Dendritic cell treated with granulocyte-macrophage colony-stimulating factor and Interleukin-4, amounts not matched to agents 40 ng/mL and 50 ng/mL, for 4 days (primary cell): ENCODE data around the gene HOMER2.

Experiments used
- H3K27ac Mint-ChIP-seq: one replicate; pipeline ENCODE4 v1.8.0; 2022; ENCODE audit warnings: mild to moderate bottlenecking, mixed read lengths
- H3K27me3 Mint-ChIP-seq: one replicate; pipeline ENCODE4 v1.8.0; 2022; ENCODE audit warnings: mild to moderate bottlenecking, mixed read lengths
- H3K36me3 Mint-ChIP-seq: one replicate; pipeline ENCODE4 v1.8.0; 2022; ENCODE audit warnings: low read depth, mixed read lengths
- H3K4me1 Mint-ChIP-seq: one replicate; pipeline ENCODE4 v1.8.0; 2022; ENCODE audit warnings: low read depth, mixed read lengths
- H3K4me3 Mint-ChIP-seq: one replicate; pipeline ENCODE4 v1.8.0; 2022; ENCODE audit warnings: mild to moderate bottlenecking, moderate library complexity, mixed read lengths
- H3K9me3 Mint-ChIP-seq: one replicate; pipeline ENCODE4 v1.8.0; 2022; ENCODE audit warnings: mixed read lengths
- intact Hi-C: fragments of 100-400 bp; cut with micrococcal nuclease; formaldehyde crosslinking; loops from one replicate; pipeline ENCODE4 v1.15.0; 2022

HOMER2 gene

DNA sequence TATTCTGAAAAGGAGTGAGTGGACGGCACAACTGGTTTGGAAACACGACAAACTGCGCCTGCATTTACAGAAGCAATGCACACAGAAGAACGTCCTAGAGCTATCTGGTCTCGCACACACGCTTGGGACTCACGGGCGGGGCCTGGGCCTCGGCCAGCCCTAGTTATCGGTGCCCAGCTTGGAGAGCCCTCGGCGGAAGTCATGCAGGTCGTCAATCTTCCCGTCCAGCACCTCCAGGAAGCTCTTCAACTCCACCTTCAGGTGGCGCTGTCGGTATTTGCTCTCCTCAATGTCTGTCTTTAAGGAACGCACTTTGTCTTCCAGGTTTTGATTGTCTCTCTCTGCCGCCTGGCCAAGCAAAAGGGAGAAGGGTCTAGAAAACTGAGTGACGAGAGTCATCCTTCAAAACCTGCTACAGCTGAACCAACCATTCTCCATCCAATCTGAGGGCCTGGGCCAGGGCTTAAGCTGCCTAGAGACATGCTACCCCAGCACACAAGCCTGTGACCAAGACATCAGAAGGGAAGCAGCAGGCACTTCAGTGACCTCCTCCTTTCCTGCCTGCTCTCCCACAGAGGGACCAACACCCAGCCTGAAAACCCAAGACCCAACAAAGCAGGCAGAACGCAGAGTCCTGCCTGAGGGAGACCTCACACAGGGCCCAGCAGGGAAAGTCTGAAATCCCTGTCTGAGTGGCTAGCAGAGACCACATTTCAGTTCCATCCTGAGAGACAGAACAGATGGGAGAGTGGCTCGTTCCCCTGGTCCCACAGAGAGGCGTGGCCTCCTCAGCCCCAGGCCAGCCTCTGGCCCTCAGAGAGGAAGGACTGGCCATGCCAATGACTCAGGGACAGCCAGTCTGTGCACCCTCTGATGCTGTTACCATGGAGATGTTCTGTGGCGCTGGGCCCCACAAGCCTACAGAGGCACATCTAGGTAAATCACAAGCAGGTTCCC, 102.7 kb downstream of the HOMER2 start:
- no peaks in the 10 kb centered on the region for H3K9me3 Mint-ChIP-seq
- H3K36me3 Mint-ChIP-seq, result peaks cover 99% of the 10 kb centered on the region
- H3K4me1 Mint-ChIP-seq, result peaks cover 65% of the 10 kb centered on the region
- no peak overlapping the region for H3K4me3 Mint-ChIP-seq
- intact Hi-C loops, result loop anchor here (5.0 kb wide), 2 partner anchors 137 to 152 kb away; partner anchors contain the start of gene RAMAC
- no peaks in the 10 kb centered on the region for H3K27me3 Mint-ChIP-seq
- H3K27ac Mint-ChIP-seq, result peak overlapping the region; percentile 52

DNA sequence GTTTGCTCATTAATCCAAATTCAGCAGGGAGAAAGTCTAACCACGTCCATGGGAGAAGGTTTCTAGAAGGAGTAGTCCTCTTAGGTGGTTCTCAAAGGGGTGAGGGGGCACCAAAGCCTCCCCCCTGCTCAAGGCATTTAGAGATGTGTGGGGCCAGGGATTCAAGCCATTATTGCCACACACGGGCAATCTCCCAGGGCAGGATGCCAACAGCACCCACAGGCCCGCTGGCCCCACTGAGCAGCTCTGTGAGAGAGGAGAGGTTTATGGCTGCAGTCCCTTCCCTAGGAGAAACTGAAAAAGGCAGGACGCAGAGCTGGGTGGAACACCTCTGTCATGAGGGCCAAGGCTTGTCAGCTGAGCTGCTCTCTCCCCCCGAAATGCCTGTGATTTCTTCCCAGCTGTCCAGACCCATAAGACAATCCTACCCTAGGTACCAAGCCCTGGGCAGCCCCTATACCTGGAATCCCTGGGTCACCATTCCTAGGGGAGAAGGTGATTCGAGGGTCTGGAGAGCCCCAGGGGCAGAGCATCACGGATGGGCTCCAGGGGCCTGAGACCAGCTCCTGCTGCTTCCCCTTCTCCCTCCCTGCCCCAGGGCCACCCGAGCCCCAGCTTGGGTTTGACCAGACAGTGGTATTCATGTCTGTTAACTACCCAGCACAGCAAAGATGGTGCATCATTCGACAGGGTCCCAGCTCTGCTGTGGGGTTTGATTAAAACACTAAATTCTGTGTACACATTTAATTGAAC, 104.1 kb downstream of the HOMER2 start:
- no peak overlapping the region for H3K27ac Mint-ChIP-seq
- intact Hi-C loops, result loop anchor here (5.0 kb wide), 1 partner anchor 154 kb away; no protein-coding TSS in a partner anchor

DNA sequence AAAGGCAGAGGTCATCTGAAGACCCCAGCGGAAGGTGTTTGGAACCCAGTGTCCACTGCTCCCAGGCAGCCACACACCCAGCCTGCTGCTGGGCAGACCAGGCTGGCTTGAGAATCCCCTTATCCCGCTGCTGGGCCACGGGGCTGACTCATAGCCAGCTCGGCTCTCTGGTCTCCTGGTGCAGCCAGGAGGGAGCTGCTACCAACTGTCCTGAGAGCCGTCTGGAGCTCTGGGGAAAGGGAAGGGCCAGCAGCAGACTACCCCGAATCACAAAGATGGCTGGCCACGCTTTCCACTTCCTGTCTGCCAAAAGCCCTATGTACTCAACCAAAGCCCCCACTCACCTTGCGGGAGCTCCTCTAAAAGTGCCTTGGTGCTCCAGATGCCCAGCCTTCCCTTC, 104.8 kb downstream of the HOMER2 start:
- Mint-ChIP-seq H3K4me1 (peaks cover 58% of the 10 kb centered on the region), H3K27me3 (no peaks in the 10 kb centered on the region), H3K4me3 (no peak overlapping the region), H3K27ac (no peak overlapping the region), H3K9me3 (no peaks in the 10 kb centered on the region), H3K36me3 (peaks cover 95% of the 10 kb centered on the region)
- intact Hi-C loops, result loop anchor here (5.0 kb wide), 1 partner anchor 155 kb away; no protein-coding TSS in a partner anchor

More for the DNA sequence above, 104.1 kb downstream of the HOMER2 start:
- peaks cover 95% of the 10 kb centered on the region for H3K36me3 Mint-ChIP-seq
- peaks cover 65% of the 10 kb centered on the region for H3K4me1 Mint-ChIP-seq
- H3K9me3 Mint-ChIP-seq, result no peaks in the 10 kb centered on the region
- no peak overlapping the region for H3K4me3 Mint-ChIP-seq
- H3K27me3 Mint-ChIP-seq, result no peaks in the 10 kb centered on the region

DNA sequence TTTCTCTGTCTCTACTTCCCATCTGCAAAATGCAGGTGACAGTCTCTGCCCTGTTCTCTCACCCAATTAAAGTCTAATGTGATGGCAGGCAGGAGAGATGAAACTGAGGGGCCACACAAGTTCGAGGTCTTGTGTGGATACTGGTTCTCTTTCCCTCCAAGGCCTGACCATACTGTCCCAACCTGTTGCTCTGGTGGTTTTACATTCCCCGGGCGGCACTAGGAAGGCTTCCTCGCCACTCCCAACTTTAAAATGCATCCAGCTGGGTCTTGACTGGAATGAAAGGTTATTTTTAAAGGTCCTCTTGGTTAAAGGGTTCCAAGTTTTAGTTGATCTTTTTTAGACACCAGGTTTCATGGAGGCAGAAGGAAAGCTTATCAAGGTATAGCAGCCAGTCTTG, 105.9 kb downstream of the HOMER2 start:
- peaks cover 95% of the 10 kb centered on the region for H3K36me3 Mint-ChIP-seq
- no peak overlapping the region for H3K27ac Mint-ChIP-seq
- intact Hi-C loops, result loop anchor here (5.0 kb wide), 1 partner anchor 156 kb away; no protein-coding TSS in a partner anchor
- peaks cover 56% of the 10 kb centered on the region for H3K4me1 Mint-ChIP-seq
- no peaks in the 10 kb centered on the region for H3K27me3 Mint-ChIP-seq
- H3K4me3 Mint-ChIP-seq, result no peak overlapping the region
- H3K9me3 Mint-ChIP-seq, result no peaks in the 10 kb centered on the region

DNA sequence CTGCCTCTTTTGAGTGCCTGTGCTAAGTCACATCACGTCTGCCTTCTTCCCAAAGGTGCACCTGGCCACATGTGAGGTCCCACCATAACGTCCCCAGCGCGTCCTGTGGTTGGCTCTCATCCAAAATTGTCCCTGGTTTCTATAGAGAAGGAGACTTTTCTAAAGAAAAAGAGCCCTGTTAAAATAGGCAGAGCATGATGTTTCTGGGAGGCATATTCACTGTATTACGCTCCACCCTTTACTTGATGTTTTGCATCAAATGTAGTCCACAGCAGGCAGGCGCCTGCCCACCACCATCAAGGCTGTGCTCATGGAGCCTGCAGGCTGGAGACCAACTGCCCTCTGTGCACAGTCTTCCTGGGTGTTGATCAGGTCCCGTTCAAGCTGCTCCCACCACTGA, 106.8 kb downstream of the HOMER2 start:
- intact Hi-C loops, result loop anchor here (5.0 kb wide), 1 partner anchor 157 kb away; no protein-coding TSS in a partner anchor
- peaks cover 55% of the 10 kb centered on the region for H3K4me1 Mint-ChIP-seq
- H3K27me3 Mint-ChIP-seq, result no peaks in the 10 kb centered on the region
- no peaks in the 10 kb centered on the region for H3K9me3 Mint-ChIP-seq
- no peak overlapping the region for H3K4me3 Mint-ChIP-seq
- H3K27ac Mint-ChIP-seq, result no peak overlapping the region
- peaks cover 91% of the 10 kb centered on the region for H3K36me3 Mint-ChIP-seq

DNA sequence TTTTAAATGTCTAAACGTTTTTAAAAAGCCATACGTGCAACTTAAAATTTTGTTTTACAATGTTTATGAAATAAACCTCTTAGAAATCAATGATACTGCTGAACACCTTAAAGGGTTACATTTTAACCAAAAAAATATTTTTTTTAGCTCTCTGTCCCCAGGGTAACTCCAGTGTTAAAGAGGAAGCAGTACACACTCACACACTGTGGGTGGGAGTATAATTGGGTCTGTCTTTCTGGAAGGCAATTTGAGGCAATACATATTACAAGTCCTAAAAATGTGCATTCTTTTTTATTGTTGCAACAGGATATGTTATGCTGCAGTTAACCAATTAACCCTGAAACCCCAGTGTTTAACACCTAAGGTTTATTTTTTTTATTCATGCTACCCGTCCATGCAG, 109.0 kb downstream of the HOMER2 start:
- intact Hi-C loops, result no loop called here
- no peak overlapping the region for H3K27ac Mint-ChIP-seq
- H3K27me3 Mint-ChIP-seq, result no peaks in the 10 kb centered on the region
- peaks cover 40% of the 10 kb centered on the region for H3K4me1 Mint-ChIP-seq
- H3K9me3 Mint-ChIP-seq, result no peaks in the 10 kb centered on the region
- no peak overlapping the region for H3K4me3 Mint-ChIP-seq
- H3K36me3 Mint-ChIP-seq, result peaks cover 91% of the 10 kb centered on the region

DNA sequence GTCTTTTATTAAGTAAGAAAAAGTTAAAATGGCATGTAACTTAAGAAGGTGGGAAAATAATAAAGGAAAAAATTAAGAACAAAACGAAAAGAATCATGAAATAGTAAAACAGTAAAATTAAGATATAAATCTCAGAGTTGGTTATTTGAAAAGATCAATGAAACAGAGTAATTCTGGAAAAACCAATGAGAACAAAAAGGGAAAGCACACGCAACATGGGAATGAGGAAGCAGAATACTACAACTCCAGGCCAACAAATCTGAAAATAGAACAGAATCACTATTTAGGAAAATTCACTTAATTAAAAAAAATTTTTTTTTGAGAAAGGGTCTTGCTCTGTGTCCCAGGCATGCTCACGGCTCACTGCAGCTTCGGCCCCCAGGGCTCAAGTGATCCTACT, 112.4 kb downstream of the HOMER2 start:
- H3K9me3 Mint-ChIP-seq, result no peaks in the 10 kb centered on the region
- H3K27me3 Mint-ChIP-seq, result no peaks in the 10 kb centered on the region
- intact Hi-C loops, result no loop called here
- no peak overlapping the region for H3K27ac Mint-ChIP-seq
- H3K4me1 Mint-ChIP-seq, result peaks cover 20% of the 10 kb centered on the region
- H3K36me3 Mint-ChIP-seq, result peaks cover 93% of the 10 kb centered on the region
- H3K4me3 Mint-ChIP-seq, result no peak overlapping the region

DNA sequence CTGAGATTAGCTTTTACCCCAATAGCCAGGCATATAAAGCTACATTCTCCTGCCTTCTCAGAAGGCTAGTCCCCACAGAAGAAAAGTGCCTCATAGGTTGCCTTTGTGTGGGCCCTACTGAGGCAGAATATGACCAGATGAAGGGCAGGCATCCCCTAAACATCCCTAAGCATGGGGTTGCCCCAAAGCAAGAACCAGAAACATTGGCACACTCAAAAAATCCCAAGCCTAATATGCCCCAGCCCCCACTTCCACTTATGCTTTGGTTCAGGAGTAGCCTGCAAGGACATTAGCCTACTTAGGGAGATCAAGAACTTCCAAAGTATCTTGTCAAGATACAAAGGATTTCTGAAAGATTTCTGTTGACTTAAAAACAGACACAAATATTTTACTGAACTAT, 113.4 kb downstream of the HOMER2 start:
- no peak overlapping the region for H3K4me3 Mint-ChIP-seq
- H3K27ac Mint-ChIP-seq, result no peak overlapping the region
- H3K36me3 Mint-ChIP-seq, result peaks cover 96% of the 10 kb centered on the region
- intact Hi-C loops, result no loop called here
- H3K9me3 Mint-ChIP-seq, result no peaks in the 10 kb centered on the region
- no peaks in the 10 kb centered on the region for H3K27me3 Mint-ChIP-seq
- peaks cover 16% of the 10 kb centered on the region for H3K4me1 Mint-ChIP-seq

DNA sequence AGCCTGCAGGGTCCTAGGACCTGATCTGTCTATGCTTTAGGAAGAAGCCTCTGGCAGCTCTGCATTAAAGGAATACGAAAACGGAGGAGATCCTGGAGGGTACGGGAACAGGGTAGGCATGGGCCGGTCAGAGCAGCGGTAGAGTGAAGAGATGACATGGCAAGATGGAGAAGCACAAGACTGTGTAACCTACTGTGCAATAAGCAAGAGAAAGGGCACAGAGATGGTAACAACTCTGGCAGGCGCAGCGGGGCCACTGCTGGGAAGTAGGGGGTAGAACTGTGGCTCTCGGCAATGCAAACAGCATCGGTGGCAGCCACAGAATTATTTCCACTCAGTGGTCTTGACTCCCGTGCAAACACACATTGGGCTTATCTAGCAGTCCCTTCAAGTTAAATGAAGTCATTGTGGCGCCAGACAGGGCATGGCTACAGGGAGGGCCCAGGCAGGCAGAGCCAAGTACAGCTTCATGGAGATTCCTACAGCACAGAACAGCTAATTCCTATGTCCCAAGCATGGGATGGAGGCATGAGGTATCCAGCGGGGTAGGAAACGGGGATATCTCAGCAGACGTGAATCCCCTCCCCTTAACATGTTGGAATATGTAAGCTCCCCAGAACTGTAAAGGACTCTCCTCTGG, 114.3 kb downstream of the HOMER2 start:
- no peak overlapping the region for H3K4me3 Mint-ChIP-seq
- H3K27me3 Mint-ChIP-seq, result no peaks in the 10 kb centered on the region
- peaks cover 96% of the 10 kb centered on the region for H3K36me3 Mint-ChIP-seq
- H3K9me3 Mint-ChIP-seq, result no peaks in the 10 kb centered on the region
- H3K4me1 Mint-ChIP-seq, result peaks cover 17% of the 10 kb centered on the region
- no peak overlapping the region for H3K27ac Mint-ChIP-seq
- intact Hi-C loops, result no loop called here

DNA sequence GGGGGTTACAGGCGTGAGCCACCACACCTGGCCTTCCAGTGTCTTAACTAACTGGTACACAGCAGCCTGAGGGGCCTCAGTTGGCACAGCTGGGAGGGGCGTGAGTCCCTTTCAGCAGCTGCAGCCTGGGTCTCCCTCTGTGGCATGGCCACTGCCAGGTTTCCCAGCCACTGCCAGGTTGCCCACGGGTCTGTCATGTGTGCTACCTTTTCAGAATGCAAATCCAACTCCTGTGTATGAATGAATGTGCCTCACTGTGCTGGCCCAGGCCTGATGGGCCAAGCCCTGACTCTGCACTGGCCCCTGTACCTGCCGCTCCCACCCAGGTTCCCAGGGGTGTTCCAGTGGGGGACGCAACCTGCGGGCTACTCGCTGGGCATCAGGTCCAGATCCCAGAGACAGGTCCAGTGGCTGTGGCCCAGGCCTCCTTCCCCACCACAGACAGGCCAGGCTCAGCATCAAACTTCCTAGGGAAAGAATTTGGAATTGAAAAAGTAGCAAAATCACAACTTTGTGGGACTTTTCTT, 117.1 kb downstream of the HOMER2 start:
- H3K4me3 Mint-ChIP-seq, result no peak overlapping the region
- H3K4me1 Mint-ChIP-seq, result peaks cover 33% of the 10 kb centered on the region
- no peak overlapping the region for H3K27ac Mint-ChIP-seq
- no peaks in the 10 kb centered on the region for H3K9me3 Mint-ChIP-seq
- intact Hi-C loops, result no loop called here
- H3K27me3 Mint-ChIP-seq, result no peaks in the 10 kb centered on the region
- H3K36me3 Mint-ChIP-seq, result peaks cover 97% of the 10 kb centered on the region

DNA sequence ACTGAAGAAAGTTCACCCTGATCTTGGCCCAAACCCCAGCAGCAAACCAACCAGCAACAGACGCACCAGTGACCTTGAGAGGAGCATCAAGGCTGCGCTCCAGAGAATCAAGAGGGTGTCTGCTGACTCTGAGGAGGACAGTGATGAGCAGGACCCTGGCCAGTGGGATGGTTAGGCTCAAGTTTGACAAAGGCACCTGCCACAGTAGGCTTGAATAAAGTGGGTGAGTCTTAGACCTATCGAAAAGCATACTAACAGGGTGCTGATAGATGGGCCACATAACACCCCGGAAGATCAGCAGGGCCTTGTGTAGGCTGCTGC, 119.2 kb downstream of the HOMER2 start:
- Mint-ChIP-seq H3K36me3 (peaks cover 94% of the 10 kb centered on the region), H3K27me3 (no peaks in the 10 kb centered on the region), H3K9me3 (no peaks in the 10 kb centered on the region), H3K4me1 (peaks cover 42% of the 10 kb centered on the region), H3K4me3 (peak overlapping the region; percentile 18), H3K27ac (peak overlapping the region; percentile 81)
- intact Hi-C loops, result loop anchor here (5.0 kb wide), 1 partner anchor 169 kb away; no protein-coding TSS in a partner anchor

DNA sequence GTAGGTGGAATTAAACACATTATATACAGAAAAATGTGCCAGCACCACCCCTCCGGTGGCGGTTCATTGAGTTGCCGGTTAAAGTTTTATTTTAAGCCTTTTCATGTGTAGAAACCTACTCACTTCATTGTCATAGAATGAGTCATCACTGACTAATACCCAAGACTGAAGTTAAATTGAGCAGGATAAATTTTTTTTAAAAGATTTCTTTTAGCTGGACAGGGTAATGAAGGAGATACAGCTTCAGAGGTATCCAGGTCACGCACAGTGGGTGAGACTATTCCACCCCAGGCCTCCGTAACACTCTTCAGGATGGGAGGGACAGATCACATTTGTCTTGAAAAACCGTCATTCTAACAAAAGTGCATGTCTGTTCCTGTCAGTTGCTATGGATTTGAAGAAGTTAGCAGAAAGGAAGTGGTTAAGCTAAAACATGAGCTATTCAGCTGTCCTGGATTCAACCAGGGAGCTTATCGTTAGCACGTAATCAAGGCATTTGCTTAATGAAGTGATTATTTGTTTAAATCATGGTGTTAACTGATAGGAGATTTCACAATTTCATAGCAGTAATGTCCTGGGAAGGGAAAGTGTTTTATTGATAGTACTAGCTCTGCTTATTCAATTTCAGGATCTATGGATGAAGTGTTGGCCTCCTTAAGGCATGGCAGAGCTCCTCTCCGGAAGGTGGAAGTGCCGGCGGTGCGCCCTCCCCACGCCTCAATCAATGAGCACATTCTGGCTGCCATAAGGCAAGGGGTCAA, 119.7 kb downstream of the HOMER2 start:
- intact Hi-C loops, result loop anchor here (5.0 kb wide), 1 partner anchor 170 kb away; no protein-coding TSS in a partner anchor

More for the DNA sequence above, 119.7 kb downstream of the HOMER2 start:
- H3K27me3 Mint-ChIP-seq, result no peaks in the 10 kb centered on the region
- H3K4me3 Mint-ChIP-seq, result peak overlapping the region; percentile 18
- H3K9me3 Mint-ChIP-seq, result no peaks in the 10 kb centered on the region
- H3K36me3 Mint-ChIP-seq, result peaks cover 94% of the 10 kb centered on the region
- H3K27ac Mint-ChIP-seq, result peak overlapping the region; percentile 81
- H3K4me1 Mint-ChIP-seq, result peaks cover 45% of the 10 kb centered on the region
